ENCODE measurements around the gene MAMDC2. TPM values are rescaled to one million over a fixed set of nuclear protein-coding genes. Genes with fewer than 3 reads are reported as not detected.
A peak's percentile ranks its signal among the peaks of the same experiment; 100 is the strongest.

MAMDC2 gene
- total and polyA plus RNA-seq, 2 of the 8 experiments (the other 6 are each of a cell fraction or from before 2014, with no cell fraction given): 6.1 to 15.4 TPM

GRCh38 chr9:70020217-70020616 lies 23.4 kb upstream of the MAMDC2 start:
- H2BK12ac ChIP-seq (ENCODE audit: low read depth, low read length): no peak overlapping the region
- POLR2A ChIA-PET (ENCODE audit: partially characterized antibody): interaction anchor here (0.9 kb wide), 1 partner anchor 24 kb away, joined by 3 read pairs; no protein-coding TSS in a partner anchor
- FAIRE-seq (no peak), DNase-seq (ENCODE audit: low read depth in 1 of 2, low spot score in 2 of 2) (no peak)
- H3K23ac ChIP-seq (ENCODE audit: insufficient read length): no peak overlapping the region
- TF ChIP-seq, protein P1, sequence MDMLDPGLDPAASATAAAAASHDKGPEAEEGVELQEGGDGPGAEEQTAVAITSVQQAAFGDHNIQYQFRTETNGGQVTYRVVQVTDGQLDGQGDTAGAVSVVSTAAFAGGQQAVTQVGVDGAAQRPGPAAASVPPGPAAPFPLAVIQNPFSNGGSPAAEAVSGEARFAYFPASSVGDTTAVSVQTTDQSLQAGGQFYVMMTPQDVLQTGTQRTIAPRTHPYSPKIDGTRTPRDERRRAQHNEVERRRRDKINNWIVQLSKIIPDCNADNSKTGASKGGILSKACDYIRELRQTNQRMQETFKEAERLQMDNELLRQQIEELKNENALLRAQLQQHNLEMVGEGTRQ (IDR thresholded peaks at IDR 0.05; ENCODE audit: low read length): no peak
- no peak for TF ChIP-seq ATF3 (IDR thresholded peaks at IDR 0.05; ENCODE audit: insufficient read depth, low read depth, low read length)
- H3K14ac ChIP-seq (ENCODE audit: insufficient read length): no peak overlapping the region
- H3K18ac ChIP-seq (ENCODE audit: extremely low read depth, low read length): no peak overlapping the region
- no peaks in the 10 kb centered on the region for H3K36me3 ChIP-seq (ENCODE audit: control insufficient read depth in 2 of 4, insufficient read depth in 4 of 4, low read length in 3 of 4)
- H4K8ac ChIP-seq (ENCODE audit: extremely low read depth, insufficient read depth, low read length): no peak overlapping the region
- H3K79me2 ChIP-seq (ENCODE audit: control insufficient read depth in 1 of 2, insufficient read depth in 2 of 2, low read length in 2 of 2): no peaks in the 10 kb centered on the region
- no peak overlapping the region for H3K4me3 ChIP-seq (ENCODE audit: extremely low read depth in 1 of 4, insufficient read depth in 2 of 4, low read depth in 3 of 4, low read length in 4 of 4)
- H4K91ac ChIP-seq (replicated peaks; ENCODE audit: insufficient read length, low read length): no peak overlapping the region
- peak overlapping the region; percentile 89; the same call in 1 of the 2 replicates for H2AFZ ChIP-seq (ENCODE audit: low read length)
- no peak overlapping the region for H3K4me2 ChIP-seq (ENCODE audit: insufficient read depth in 1 of 2, low read depth in 2 of 2, low read length in 2 of 2)
- H2AK5ac ChIP-seq (ENCODE audit: low read depth, low read length): no peak overlapping the region
- 0 out of 4 replicates have a peak, but pooled peaks cover 2 to 3% of the 10 kb centered on the region in 2 experiments for H3K9me3 ChIP-seq (ENCODE audit: insufficient read depth in 2 of 2, low read depth in 1 of 2, low read length in 1 of 2)
- H3K4me1 ChIP-seq (replicated peaks in 1 of 4; ENCODE audit: control insufficient read depth in 3 of 4, insufficient read depth in 4 of 4, low read length in 3 of 4): no peaks in the 10 kb centered on the region
- no peak overlapping the region for H3K4ac ChIP-seq (replicated peaks; ENCODE audit: insufficient read length, low read depth, low read length)
- WGBS, 2 experiments (ENCODE audit: extremely low coverage in 1 of 2, insufficient coverage in 1 of 2, insufficient read length in 1 of 2, insufficient replicate concordance in 2 of 2, low coverage in 1 of 2, low lambda C conversion rate in 2 of 2, missing lambda C conversion rate in 1 of 2): 90% methylated on average over 5 of the region's 5 CpGs; no CpG with 5 or more reads in 1 of the 2 experiments
- H3K27me3 ChIP-seq (replicated peaks in 1 of 4; ENCODE audit: control insufficient read depth in 3 of 4, extremely low read depth in 1 of 4, insufficient read depth in 3 of 4, low read length in 3 of 4): no peaks in the 10 kb centered on the region
- no peak overlapping the region for H3K27ac ChIP-seq (ENCODE audit: low read depth, low read length)
- no peaks in the 10 kb centered on the region for H4K20me1 ChIP-seq (replicated peaks in 1 of 2; ENCODE audit: control insufficient read depth in 1 of 2, insufficient read depth in 2 of 2, low read length in 2 of 2)
- no peaks in the 10 kb centered on the region; the same call in 1 of the 2 replicates for H3K23me2 ChIP-seq (ENCODE audit: low read depth, low read length)
- H3K56ac ChIP-seq (replicated peaks; ENCODE audit: insufficient read length, low read depth, low read length): no peak overlapping the region
- no peaks in the 10 kb centered on the region for H3K79me1 ChIP-seq (ENCODE audit: low read depth, low read length)
- no peak overlapping the region for H3K9ac ChIP-seq (replicated peaks in 1 of 4; ENCODE audit: extremely low read depth in 1 of 4, low read depth in 3 of 4, low read length in 3 of 4)
- no peak overlapping the region for H2BK15ac ChIP-seq (ENCODE audit: low read length)
- CTCF ChIA-PET (ENCODE audit: partially characterized antibody): interaction anchor here (0.5 to 2.1 kb wide), 13 partner anchors 10 to 104 kb away, joined by 3 to 9 read pairs (median 3); partner anchors contain the start of gene MAMDC2
- no peak overlapping the region for H4K5ac ChIP-seq (ENCODE audit: insufficient read length, low read depth, low read length)
- no peak overlapping the region for H2BK20ac ChIP-seq (ENCODE audit: low read length)
- H2BK5ac ChIP-seq (ENCODE audit: low read depth, low read length): no peak overlapping the region
- H2BK120ac ChIP-seq (replicated peaks; ENCODE audit: low read depth, low read length): no peak overlapping the region

All from H1 (cell line).